B cell (primary cell): ENCODE results near the gene YWHAE. TPM values are rescaled to one million over a fixed set of nuclear protein-coding genes. Genes with fewer than 3 reads are reported as not detected.
"Not testable (repeated sequence)": the region's sequence is repeated elsewhere in the genome, so short reads cannot be mapped to it uniquely, and the experiment has no call there.

Experiments used
- ATAC-seq: fragments of 200-7000 bp; cut with Tn5 transposase; one replicate; pipeline ENCODE4 v1.10.0; 2021; ENCODE audit warnings: low read depth, mild to moderate bottlenecking, moderate number of reproducible peaks, moderate library complexity
- CTCF ChIA-PET: fragments of 350-600 bp; sonication (Branson Sonifier 250); formaldehyde crosslinking; loops from one replicate; lab custom pipeline; 2021; ENCODE audit warnings: antibody characterized with exemption, inconsistent platforms; lab: Charles Lee
- POLR2A ChIA-PET: fragments of 350-600 bp; sonication (Branson Sonifier 250); formaldehyde crosslinking; loops from one replicate; lab custom pipeline; 2021; ENCODE audit warnings: antibody characterized with exemption; lab: Charles Lee
- DNase-seq: peaks from one replicate; pipeline ENCODE4 v3.0.0; 2013
- H2AFZ ChIP-seq: 2 replicates; pipeline ENCODE4 v1.6.1; 2012; ENCODE audit warnings: mild to moderate bottlenecking, low read depth, low read length; ENCODE audit not compliant: insufficient read depth, poor library complexity, severe bottlenecking
- H3K27ac ChIP-seq, 2 donors: 1 replicate in 1 of 2; 2 replicates in 1 of 2; pipeline ENCODE4 v1.5.1; 2012 to 2013; ENCODE audit warnings: low read length in 2 of 2, mild to moderate bottlenecking in 2 of 2, moderate library complexity in 1 of 2
- H3K27me3 ChIP-seq, 4 experiments: fragments of 200-600 bp in 1 of 4; sonication (generic) in 1 of 4; replicated peaks in 1 of 4; 1 replicate in 2 of 4; 2 replicates in 2 of 4; pipeline versions ENCODE4 v1.6.1 to v1.7.0; 2013 to 2016; ENCODE audit warnings: low read length in 3 of 4, mild to moderate bottlenecking in 2 of 4, mixed read lengths in 1 of 4, moderate library complexity in 1 of 4; ENCODE audit not compliant: insufficient read depth in 4 of 4, control insufficient read depth in 3 of 4; ENCODE audit errors: control extremely low read depth in 1 of 4
- H3K36me3 ChIP-seq, 2 experiments: replicated peaks in 1 of 2; 1 replicate in 1 of 2; 2 replicates in 1 of 2; pipeline versions ENCODE4 v1.6.1 to v1.7.1; 2013; ENCODE audit warnings: low read length in 1 of 2; ENCODE audit not compliant: insufficient read depth in 2 of 2, control insufficient read depth in 1 of 2; ENCODE audit errors: control extremely low read depth in 1 of 2, extremely low read depth in 1 of 2
- H3K4me1 ChIP-seq, 2 donors: fragments of 200-600 bp in 1 of 2; sonication (generic) in 1 of 2; 1 replicate in 1 of 2; 2 replicates in 1 of 2; pipeline versions ENCODE4 v1.5.1 to v1.6.1; 2013 to 2017; ENCODE audit warnings: low read length in 2 of 2; ENCODE audit not compliant: control insufficient read depth in 2 of 2, insufficient read depth in 2 of 2
- H3K4me2 ChIP-seq: replicated peaks from 2 replicates; pipeline ENCODE3; 2012; ENCODE audit warnings: mild to moderate bottlenecking, low read depth, low read length; ENCODE audit not compliant: poor library complexity, severe bottlenecking
- H3K4me3 ChIP-seq, 5 experiments: fragments of 200-600 bp in 1 of 5; sonication (generic) in 1 of 5; 1 replicate in 3 of 5; 2 replicates in 2 of 5; pipeline versions ENCODE4 v1.5.1 to v1.7.0; 2011 to 2016; ENCODE audit warnings: low read length in 4 of 5, mild to moderate bottlenecking in 4 of 5, low read depth in 2 of 5, control low read depth in 1 of 5, moderate library complexity in 1 of 5; ENCODE audit not compliant: insufficient read depth in 1 of 5; ENCODE audit errors: control extremely low read depth in 1 of 5, extremely low read depth in 1 of 5
- H3K79me2 ChIP-seq: fragments of 200-600 bp; sonication (generic); one replicate; pipeline ENCODE4 v1.6.0; 2016; ENCODE audit warnings: low read length; ENCODE audit not compliant: control insufficient read depth, insufficient read depth
- H3K9ac ChIP-seq: fragments of 200-600 bp; sonication (generic); 2 replicates; pipeline ENCODE4 v1.6.1; 2017; ENCODE audit warnings: mild to moderate bottlenecking, low read length, moderate library complexity
- H3K9me3 ChIP-seq, 3 donors: one replicate each; pipeline versions ENCODE4 v1.6.1 to v1.7.1; 2013; ENCODE audit warnings: low read length in 2 of 3; ENCODE audit not compliant: control insufficient read depth in 2 of 3, insufficient read depth in 1 of 3; ENCODE audit errors: control extremely low read depth in 1 of 3
- H4K20me1 ChIP-seq: 2 replicates; pipeline ENCODE4 v1.6.0; 2012; ENCODE audit warnings: mild to moderate bottlenecking, low read length; ENCODE audit not compliant: insufficient read depth, control insufficient read depth, poor library complexity, severe bottlenecking
- H3K27ac Mint-ChIP-seq: one replicate; pipeline ENCODE4 v1.8.0; 2021; ENCODE audit warnings: mixed read lengths
- H3K27me3 Mint-ChIP-seq: one replicate; pipeline ENCODE4 v1.8.0; 2021; ENCODE audit warnings: mixed read lengths
- H3K4me1 Mint-ChIP-seq: one replicate; pipeline ENCODE4 v1.8.0; 2021; ENCODE audit warnings: mixed read lengths
- H3K4me3 Mint-ChIP-seq: one replicate; pipeline ENCODE4 v1.8.0; 2021; ENCODE audit warnings: mixed read lengths
- H3K9me3 Mint-ChIP-seq: one replicate; pipeline ENCODE4 v1.8.0; 2022; ENCODE audit warnings: mixed read lengths; ENCODE audit not compliant: insufficient read depth
- EZH2 ChIP-seq: IDR thresholded peaks from 2 replicates; pipeline ENCODE4 v1.6.1; 2012; ENCODE audit warnings: borderline replicate concordance, low read depth, mild to moderate bottlenecking, moderate library complexity, low read length; ENCODE audit not compliant: insufficient read depth, poor library complexity, severe bottlenecking
- WGBS: methylation state at CpG from one replicate; pipeline ENCODE4 v1.1.5; 2013; ENCODE audit warnings: missing lambda C conversion rate; ENCODE audit not compliant: insufficient coverage; 5-methylcytosine and 5-hydroxymethylcytosine counted together
- intact Hi-C: fragments of 100-400 bp; cut with micrococcal nuclease; formaldehyde crosslinking; loops from one replicate; pipeline ENCODE4 v1.10.0; 2022
- polyA plus RNA-seq: library from polyadenylated mRNA; depleted of rRNA; stranded (reverse); fragments of >200 nt; gene quantifications from 2 replicates; pipeline ENCODE4 v1.2.3, GENCODE V29; 2012
- total RNA-seq, 2 donors: library from RNA; stranded (reverse); fragments of 120-200 nt in 1 of 2; gene quantifications; 1 replicate in 1 of 2; 2 replicates in 1 of 2; pipeline versions ENCODE4 v1.2.3 to v1.2.4, GENCODE V29; 2013 to 2022
- TF ChIP-seq, protein P1 (sequence below): fragments of 200-600 bp; IDR thresholded peaks from one replicate; pipeline ENCODE4 v1.8.0; 2022; ENCODE audit warnings: antibody characterized with exemption, mild to moderate bottlenecking

The YWHAE gene
- total and polyA plus RNA-seq, 2 donors (not counting 1 experiment from before 2014, with no cell fraction given): 54.3 to 149 TPM

DNA sequence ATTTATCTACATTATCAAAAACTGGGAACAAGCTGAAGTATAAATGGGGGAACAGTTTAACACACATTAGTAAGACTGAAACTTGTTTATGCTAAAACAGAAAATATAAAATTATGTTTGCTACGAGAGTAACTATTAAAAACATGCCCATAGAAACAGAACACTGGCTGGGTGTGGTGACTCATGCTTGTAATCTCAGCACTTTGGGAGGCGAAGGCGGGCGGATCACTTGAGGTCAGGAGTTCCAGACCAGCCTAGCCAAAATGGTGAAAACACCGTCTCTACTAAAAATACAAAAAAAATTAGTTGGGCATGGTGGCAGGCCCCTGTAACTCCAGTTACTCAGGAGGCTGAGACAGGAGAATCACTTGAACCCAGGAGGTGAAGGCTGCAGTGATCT is 39.7 kb downstream of the YWHAE start:
- intact Hi-C loops: not testable (repeated sequence)
- H4K20me1 ChIP-seq: peaks cover 68% of the 10 kb centered on the region

DNA sequence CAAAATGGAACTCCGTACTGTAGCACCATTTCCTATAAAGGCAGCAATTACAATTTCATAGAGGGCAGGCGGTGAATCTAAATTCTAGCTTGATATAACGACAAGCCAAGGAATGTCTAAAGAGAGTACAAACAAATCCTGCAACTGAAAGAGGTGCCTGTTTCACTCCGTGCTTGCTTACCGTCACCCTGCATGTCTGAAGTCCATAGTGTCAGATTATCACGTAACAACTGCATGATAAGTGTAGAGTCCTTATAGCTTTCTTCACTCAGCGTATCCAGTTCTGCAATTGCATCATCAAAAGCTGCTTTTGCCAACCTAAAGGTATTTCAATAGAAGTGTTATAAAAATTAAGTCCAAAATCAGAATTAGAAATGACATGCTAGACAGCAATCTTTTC is 46.0 kb downstream of the YWHAE start:
- Histone ChIP-seq H3K4me3 (no peak overlapping the region), H3K27ac (no peak overlapping the region), H4K20me1 (peaks cover 60% of the 10 kb centered on the region), H3K79me2 (peaks cover 89% of the 10 kb centered on the region), H3K36me3 (peaks cover 6 to 65% of the 10 kb centered on the region in 2 experiments), H3K9ac (no peak overlapping the region), H3K27me3 (no peaks in the 10 kb centered on the region), H2AFZ (no peak overlapping the region), H3K9me3 (no peaks in the 10 kb centered on the region), H3K4me1 (no peaks in the 10 kb centered on the region), H3K4me2 (no peak overlapping the region)
- DNase-seq: no peak
- ChIA-PET CTCF (interaction anchor here (1.3 kb wide), 2 partner anchors 8 to 11 kb away, joined by 3 to 14 read pairs; no protein-coding TSS in a partner anchor), POLR2A (no interaction called here)
- Mint-ChIP-seq H3K9me3 (no peaks in the 10 kb centered on the region), H3K4me3 (no peak overlapping the region), H3K27me3 (no peaks in the 10 kb centered on the region), H3K27ac (no peak overlapping the region), H3K4me1 (peaks cover 2% of the 10 kb centered on the region)
- no peak for TF ChIP-seq EZH2
- TF ChIP-seq, protein P1, sequence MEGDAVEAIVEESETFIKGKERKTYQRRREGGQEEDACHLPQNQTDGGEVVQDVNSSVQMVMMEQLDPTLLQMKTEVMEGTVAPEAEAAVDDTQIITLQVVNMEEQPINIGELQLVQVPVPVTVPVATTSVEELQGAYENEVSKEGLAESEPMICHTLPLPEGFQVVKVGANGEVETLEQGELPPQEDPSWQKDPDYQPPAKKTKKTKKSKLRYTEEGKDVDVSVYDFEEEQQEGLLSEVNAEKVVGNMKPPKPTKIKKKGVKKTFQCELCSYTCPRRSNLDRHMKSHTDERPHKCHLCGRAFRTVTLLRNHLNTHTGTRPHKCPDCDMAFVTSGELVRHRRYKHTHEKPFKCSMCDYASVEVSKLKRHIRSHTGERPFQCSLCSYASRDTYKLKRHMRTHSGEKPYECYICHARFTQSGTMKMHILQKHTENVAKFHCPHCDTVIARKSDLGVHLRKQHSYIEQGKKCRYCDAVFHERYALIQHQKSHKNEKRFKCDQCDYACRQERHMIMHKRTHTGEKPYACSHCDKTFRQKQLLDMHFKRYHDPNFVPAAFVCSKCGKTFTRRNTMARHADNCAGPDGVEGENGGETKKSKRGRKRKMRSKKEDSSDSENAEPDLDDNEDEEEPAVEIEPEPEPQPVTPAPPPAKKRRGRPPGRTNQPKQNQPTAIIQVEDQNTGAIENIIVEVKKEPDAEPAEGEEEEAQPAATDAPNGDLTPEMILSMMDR: no peak
- ATAC-seq: no peak
- intact Hi-C loops: no loop called here
- WGBS: 97% methylated on average over 4 of the region's 7 CpGs

More for the DNA sequence above, 39.7 kb downstream of the YWHAE start:
- H3K9me3 ChIP-seq, H3K27me3 ChIP-seq, H3K27ac Mint-ChIP-seq, ATAC-seq, H3K4me2 ChIP-seq, DNase-seq, H3K4me3 Mint-ChIP-seq, H3K9me3 Mint-ChIP-seq, H3K4me3 ChIP-seq, H3K27me3 Mint-ChIP-seq, H3K9ac ChIP-seq, CTCF ChIA-PET, H2AFZ ChIP-seq, POLR2A ChIA-PET: not testable (repeated sequence)
- H3K4me1 Mint-ChIP-seq: peaks cover 35% of the 10 kb centered on the region
- Histone ChIP-seq H3K4me1 (peaks cover 27 to 36% of the 10 kb centered on the region in 2 donors), H3K36me3 (peaks cover 7 to 45% of the 10 kb centered on the region in 2 experiments), H3K27ac (peak overlapping the region in 1 of 2 donors; percentile 36), H3K79me2 (peaks cover 90% of the 10 kb centered on the region)
- WGBS: no CpG with 5 or more reads among the region's 5 CpGs

DNA sequence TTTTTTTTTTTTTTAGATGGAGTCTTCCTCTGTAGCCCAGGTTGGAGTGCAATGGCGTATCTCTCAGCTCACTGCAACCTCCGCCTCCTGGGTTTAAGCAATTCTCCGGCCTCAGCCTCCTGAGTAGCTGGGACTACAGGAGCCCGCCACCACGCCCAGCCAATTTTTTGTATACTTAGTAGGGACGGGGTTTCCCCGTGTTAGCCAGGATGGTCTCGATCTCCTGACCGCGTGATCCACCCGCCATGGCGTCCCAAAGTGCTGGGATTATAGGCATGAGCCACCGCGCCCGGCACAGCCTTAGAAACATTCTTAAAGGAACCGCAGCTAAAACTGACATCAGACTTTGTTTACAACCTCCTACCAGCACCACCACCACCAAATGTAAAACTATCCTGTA is 47.5 kb downstream of the YWHAE start:
- DNase-seq, intact Hi-C loops, H3K4me3 ChIP-seq, H3K9ac ChIP-seq, H3K27me3 Mint-ChIP-seq, H3K4me3 Mint-ChIP-seq, POLR2A ChIA-PET, H3K4me1 Mint-ChIP-seq, H3K9me3 Mint-ChIP-seq, H3K27ac ChIP-seq, ATAC-seq, H3K4me2 ChIP-seq, H3K27me3 ChIP-seq, H3K27ac Mint-ChIP-seq, H3K9me3 ChIP-seq, H2AFZ ChIP-seq, H3K4me1 ChIP-seq: not testable (repeated sequence)
- 96% methylated on average over 16 of the region's 16 CpGs for WGBS
- CTCF ChIA-PET: interaction anchor here (1.2 to 2.4 kb wide), 4 partner anchors 13 to 180 kb away, joined by 3 to 11 read pairs (median 6); partner anchors contain the start of gene INPP5K
- Histone ChIP-seq H3K36me3 (peaks cover 6 to 66% of the 10 kb centered on the region in 2 experiments), H4K20me1 (peaks cover 54% of the 10 kb centered on the region), H3K79me2 (peaks cover 91% of the 10 kb centered on the region)
